22Rv1 (cell line): Measurements from ENCODE around the gene KIF20B.

Source experiments
- CTCF ChIP-seq: fragments of 450-650 bp; IDR thresholded peaks from 2 replicates; pipeline ENCODE4 v1.5.1; 2017; ENCODE audit warnings: mild to moderate bottlenecking
- ZFX ChIP-seq: fragments of 450-650 bp; IDR thresholded peaks from 2 replicates; pipeline ENCODE4 v1.6.1; 2017; ENCODE audit warnings: antibody characterized with exemption, borderline replicate concordance

DNA sequence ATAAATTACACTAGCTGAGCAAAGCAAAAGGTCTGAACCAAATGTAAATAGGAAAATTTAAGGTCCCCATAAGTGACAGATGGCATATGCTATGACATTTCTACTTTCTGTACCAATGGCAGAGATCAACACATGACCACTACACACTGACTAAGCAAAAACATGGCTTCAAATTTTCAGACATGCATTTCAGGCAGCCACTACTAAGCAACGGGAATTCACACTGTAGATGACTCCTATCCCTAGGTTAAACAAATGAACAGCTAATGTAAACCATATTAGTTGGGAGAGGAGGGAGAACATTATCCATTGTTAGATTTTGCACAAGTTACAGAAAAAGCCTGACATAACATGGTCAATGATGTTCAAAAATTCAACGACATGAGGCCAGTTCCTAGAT, 11.4 kb upstream of the KIF20B start:
- TF ChIP-seq CTCF (no peak), ZFX (no peak)
